ENCODE measurements around the gene PRKCE.

Gene PRKCE

GRCh38 chr2:46136953-46137352 is 485.5 kb downstream of the PRKCE start:
- no peak for DNase-seq

GRCh38 chr2:46142546-46143428 is 491.3 kb downstream of the PRKCE start:
- no peak for DNase-seq

- no peak for DNase-seq
These were observed 492.1 kb downstream of the PRKCE start for GRCh38 chr2:46143429-46144132.

- no peak for DNase-seq
These were observed 492.8 kb downstream of the PRKCE start for GRCh38 chr2:46144133-46144800.

- no peak for DNase-seq
These were observed 493.5 kb downstream of the PRKCE start for GRCh38 chr2:46145017-46145416.

- no peak for DNase-seq
These were observed 494.4 kb downstream of the PRKCE start for GRCh38 chr2:46145840-46146239.

GRCh38 chr2:46146866-46147502 is 495.5 kb downstream of the PRKCE start:
- DNase-seq: no peak

GRCh38 chr2:46147626-46148368 is 496.3 kb downstream of the PRKCE start:
- no peak for DNase-seq

GRCh38 chr2:46148369-46148736 is 496.9 kb downstream of the PRKCE start:
- DNase-seq: no peak

- DNase-seq: no peak
These were observed 499.0 kb downstream of the PRKCE start for GRCh38 chr2:46150445-46150955.

- DNase-seq: no peak
These were observed 500.1 kb downstream of the PRKCE start for GRCh38 chr2:46151577-46151976.

- DNase-seq: no peak
These were observed 502.7 kb downstream of the PRKCE start for GRCh38 chr2:46153996-46154753.

GRCh38 chr2:46157072-46157965 is 505.8 kb downstream of the PRKCE start:
- DNase-seq: no peak

GRCh38 chr2:46157966-46158310 is 506.5 kb downstream of the PRKCE start:
- no peak for DNase-seq

GRCh38 chr2:46158661-46159060 is 507.2 kb downstream of the PRKCE start:
- DNase-seq: no peak

GRCh38 chr2:46160326-46160725 is 508.9 kb downstream of the PRKCE start:
- DNase-seq: no peak

- DNase-seq: no peak
These were observed 509.8 kb downstream of the PRKCE start for GRCh38 chr2:46161315-46161714.

GRCh38 chr2:46161911-46162310 is 510.4 kb downstream of the PRKCE start:
- DNase-seq: no peak

GRCh38 chr2:46162329-46163097 is 511.0 kb downstream of the PRKCE start:
- DNase-seq: no peak

- DNase-seq: no peak
These were observed 511.6 kb downstream of the PRKCE start for GRCh38 chr2:46163098-46163430.

All from SHP77 treated with DMSO at 0.1 percent for 48 hours (cell line).